Measurements from ENCODE around the gene COL4A6.
A peak's percentile ranks its signal among the peaks of the same experiment; 100 is the strongest.

The COL4A6 gene

GRCh38 chrX:108453841-108454240 lies 15.6 kb upstream of the COL4A6 start:
- Histone ChIP-seq H3K4me2 (ENCODE audit: insufficient read depth, low read length, poor library complexity, severe bottlenecking) (no peak overlapping the region), H3K14ac (ENCODE audit: low read length) (no peak overlapping the region), H4K91ac (ENCODE audit: low read depth, low read length, poor library complexity) (no peak overlapping the region), H2BK15ac (ENCODE audit: low read length) (no peak overlapping the region), H3K27ac (replicated peaks; ENCODE audit: low read length) (no peak overlapping the region), H3K79me1 (ENCODE audit: low read depth, low read length) (no peaks in the 10 kb centered on the region), H2AFZ (ENCODE audit: low read length) (no peak overlapping the region), H3K23ac (ENCODE audit: low read depth, low read length, poor library complexity) (no peak overlapping the region), H2BK12ac (ENCODE audit: low read length) (no peak overlapping the region), H2BK120ac (ENCODE audit: low read depth, low read length) (no peak overlapping the region), H3K9me3 (replicated peaks in 1 of 2; ENCODE audit: control insufficient read depth in 2 of 2, insufficient read depth in 1 of 2, low read depth in 1 of 2, low read length in 2 of 2) (no peaks in the 10 kb centered on the region), H3K9ac (ENCODE audit: low read depth, low read length, poor library complexity) (no peak overlapping the region), H3K18ac (ENCODE audit: low read length) (no peak overlapping the region), H4K8ac (ENCODE audit: low read depth, low read length) (no peak overlapping the region), H3K4me3 (ENCODE audit: low read length in 2 of 2) (no peak overlapping the region), H3K27me3 (ENCODE audit: control insufficient read depth in 3 of 3, insufficient read depth in 3 of 3, low read depth in 1 of 3, low read length in 3 of 3) (no peaks in the 10 kb centered on the region), H3K4ac (ENCODE audit: low read length) (no peak overlapping the region), H2BK5ac (ENCODE audit: low read length) (no peak overlapping the region), H2AK5ac (ENCODE audit: low read depth, low read length) (no peak overlapping the region), H3K4me1 (ENCODE audit: control insufficient read depth in 2 of 2, insufficient read depth in 1 of 2, low read depth in 1 of 2, low read length in 2 of 2) (no peaks in the 10 kb centered on the region), H3K36me3 (replicated peaks in 1 of 2; ENCODE audit: control insufficient read depth in 2 of 2, insufficient read depth in 2 of 2, low read length in 2 of 2) (no peaks in the 10 kb centered on the region)
- WGBS, 2 donors (ENCODE audit: extremely low coverage in 2 of 2, insufficient read length in 2 of 2, insufficient replicate concordance in 1 of 2), result no CpG with 5 or more reads among the region's 3 CpGs
- no peak for DNase-seq (ENCODE audit: low spot score)

GRCh38 chrX:108447303-108447702 lies 9.1 kb upstream of the COL4A6 start:
- H2BK5ac ChIP-seq (ENCODE audit: low read length), result no peak overlapping the region
- WGBS, 2 donors (ENCODE audit: extremely low coverage in 2 of 2, insufficient read length in 2 of 2, insufficient replicate concordance in 1 of 2), result no CpG with 5 or more reads among the region's 2 CpGs

GRCh38 chrX:108442901-108443464 lies 4.8 kb upstream of the COL4A6 start:
- no peak overlapping the region for H2AFZ ChIP-seq (ENCODE audit: low read length)
- H3K9me3 ChIP-seq (replicated peaks in 1 of 2; ENCODE audit: control insufficient read depth in 2 of 2, insufficient read depth in 1 of 2, low read depth in 1 of 2, low read length in 2 of 2), result peaks cover 0 to 8% of the 10 kb centered on the region in 2 donors
- no peak overlapping the region for H3K4ac ChIP-seq (ENCODE audit: low read length)
- H2BK15ac ChIP-seq (ENCODE audit: low read length), result no peak overlapping the region
- no peak overlapping the region for H3K4me3 ChIP-seq (ENCODE audit: low read length in 2 of 2)
- no peaks in the 10 kb centered on the region for H3K4me1 ChIP-seq (ENCODE audit: control insufficient read depth in 2 of 2, insufficient read depth in 1 of 2, low read depth in 1 of 2, low read length in 2 of 2)
- H2BK12ac ChIP-seq (ENCODE audit: low read length), result no peak overlapping the region
- peaks cover 0 to 5% of the 10 kb centered on the region in 2 donors for H3K36me3 ChIP-seq (replicated peaks in 1 of 2; ENCODE audit: control insufficient read depth in 2 of 2, insufficient read depth in 2 of 2, low read length in 2 of 2)
- WGBS, 2 donors (ENCODE audit: extremely low coverage in 2 of 2, insufficient read length in 2 of 2, insufficient replicate concordance in 1 of 2), result no CpG with 5 or more reads among the region's 2 CpGs
- H2BK120ac ChIP-seq (ENCODE audit: low read depth, low read length), result no peak overlapping the region
- no peaks in the 10 kb centered on the region for H3K79me1 ChIP-seq (ENCODE audit: low read depth, low read length)
- no peaks in the 10 kb centered on the region for H3K27me3 ChIP-seq (ENCODE audit: control insufficient read depth in 3 of 3, insufficient read depth in 3 of 3, low read depth in 1 of 3, low read length in 3 of 3)
- no peak overlapping the region for H3K9ac ChIP-seq (ENCODE audit: low read depth, low read length, poor library complexity)
- no peak overlapping the region for H2AK5ac ChIP-seq (ENCODE audit: low read depth, low read length)
- no peak for DNase-seq (ENCODE audit: low spot score)
- H4K8ac ChIP-seq (ENCODE audit: low read depth, low read length), result no peak overlapping the region
- H3K4me2 ChIP-seq (ENCODE audit: insufficient read depth, low read length, poor library complexity, severe bottlenecking), result no peak overlapping the region
- no peak overlapping the region for H3K27ac ChIP-seq (replicated peaks; ENCODE audit: low read length)
- H3K18ac ChIP-seq (ENCODE audit: low read length), result no peak overlapping the region
- no peak overlapping the region for H3K14ac ChIP-seq (ENCODE audit: low read length)
- no peak overlapping the region for H3K23ac ChIP-seq (ENCODE audit: low read depth, low read length, poor library complexity)
- no peak overlapping the region for H2BK5ac ChIP-seq (ENCODE audit: low read length)
- no peak overlapping the region for H4K91ac ChIP-seq (ENCODE audit: low read depth, low read length, poor library complexity)

More at GRCh38 chrX:108447303-108447702, 9.1 kb upstream of the COL4A6 start:
- no peak overlapping the region for H3K18ac ChIP-seq (ENCODE audit: low read length)
- H2BK12ac ChIP-seq (ENCODE audit: low read length), result no peak overlapping the region
- no peak overlapping the region for H2AK5ac ChIP-seq (ENCODE audit: low read depth, low read length)
- no peak overlapping the region for H2AFZ ChIP-seq (ENCODE audit: low read length)
- H4K91ac ChIP-seq (ENCODE audit: low read depth, low read length, poor library complexity), result no peak overlapping the region
- no peak overlapping the region for H3K23ac ChIP-seq (ENCODE audit: low read depth, low read length, poor library complexity)
- no peaks in the 10 kb centered on the region for H3K27me3 ChIP-seq (ENCODE audit: control insufficient read depth in 3 of 3, insufficient read depth in 3 of 3, low read depth in 1 of 3, low read length in 3 of 3)
- H2BK15ac ChIP-seq (ENCODE audit: low read length), result no peak overlapping the region
- no peak for DNase-seq (ENCODE audit: low spot score)
- no peak overlapping the region for H3K4me3 ChIP-seq (ENCODE audit: low read length in 2 of 2)
- peaks cover 0 to 8% of the 10 kb centered on the region in 2 donors for H3K9me3 ChIP-seq (replicated peaks in 1 of 2; ENCODE audit: control insufficient read depth in 2 of 2, insufficient read depth in 1 of 2, low read depth in 1 of 2, low read length in 2 of 2)
- H3K14ac ChIP-seq (ENCODE audit: low read length), result no peak overlapping the region
- no peak overlapping the region for H3K4ac ChIP-seq (ENCODE audit: low read length)
- no peak overlapping the region for H3K4me2 ChIP-seq (ENCODE audit: insufficient read depth, low read length, poor library complexity, severe bottlenecking)
- no peak overlapping the region for H4K8ac ChIP-seq (ENCODE audit: low read depth, low read length)
- H3K9ac ChIP-seq (ENCODE audit: low read depth, low read length, poor library complexity), result no peak overlapping the region
- H3K4me1 ChIP-seq (ENCODE audit: control insufficient read depth in 2 of 2, insufficient read depth in 1 of 2, low read depth in 1 of 2, low read length in 2 of 2), result no peaks in the 10 kb centered on the region
- no peaks in the 10 kb centered on the region for H3K79me1 ChIP-seq (ENCODE audit: low read depth, low read length)
- H2BK120ac ChIP-seq (ENCODE audit: low read depth, low read length), result no peak overlapping the region
- H3K36me3 ChIP-seq (replicated peaks in 1 of 2; ENCODE audit: control insufficient read depth in 2 of 2, insufficient read depth in 2 of 2, low read length in 2 of 2), result peaks cover 0 to 5% of the 10 kb centered on the region in 2 donors
- no peak overlapping the region for H3K27ac ChIP-seq (replicated peaks; ENCODE audit: low read length)

- no peak overlapping the region for H3K4ac ChIP-seq (ENCODE audit: low read length)
- H3K4me1 ChIP-seq (ENCODE audit: control insufficient read depth in 2 of 2, insufficient read depth in 1 of 2, low read depth in 1 of 2, low read length in 2 of 2), result peaks cover 0 to 3% of the 10 kb centered on the region in 2 donors
- WGBS, 2 donors (ENCODE audit: extremely low coverage in 2 of 2, insufficient read length in 2 of 2, insufficient replicate concordance in 1 of 2), result no CpG with 5 or more reads among the region's 25 CpGs
- H3K27me3 ChIP-seq (ENCODE audit: control insufficient read depth in 3 of 3, insufficient read depth in 3 of 3, low read depth in 1 of 3, low read length in 3 of 3), result no peaks in the 10 kb centered on the region
- no peak overlapping the region for H3K14ac ChIP-seq (ENCODE audit: low read length)
- peaks cover 0 to 5% of the 10 kb centered on the region in 2 donors for H3K36me3 ChIP-seq (replicated peaks in 1 of 2; ENCODE audit: control insufficient read depth in 2 of 2, insufficient read depth in 2 of 2, low read length in 2 of 2)
- no peaks in the 10 kb centered on the region for H3K79me1 ChIP-seq (ENCODE audit: low read depth, low read length)
- H2BK12ac ChIP-seq (ENCODE audit: low read length), result no peak overlapping the region
- H4K8ac ChIP-seq (ENCODE audit: low read depth, low read length), result no peak overlapping the region
- no peak overlapping the region for H3K23ac ChIP-seq (ENCODE audit: low read depth, low read length, poor library complexity)
- H2BK15ac ChIP-seq (ENCODE audit: low read length), result no peak overlapping the region
- no peak overlapping the region for H2AK5ac ChIP-seq (ENCODE audit: low read depth, low read length)
- peaks cover 0 to 5% of the 10 kb centered on the region in 2 donors for H3K9me3 ChIP-seq (replicated peaks in 1 of 2; ENCODE audit: control insufficient read depth in 2 of 2, insufficient read depth in 1 of 2, low read depth in 1 of 2, low read length in 2 of 2)
- H2BK120ac ChIP-seq (ENCODE audit: low read depth, low read length), result no peak overlapping the region
- peak overlapping the region; percentile 82 for H3K27ac ChIP-seq (replicated peaks; ENCODE audit: low read length)
- H2BK5ac ChIP-seq (ENCODE audit: low read length), result no peak overlapping the region
- H4K91ac ChIP-seq (ENCODE audit: low read depth, low read length, poor library complexity), result no peak overlapping the region
- peak overlapping the region; percentile 91 for H2AFZ ChIP-seq (ENCODE audit: low read length)
- DNase-seq (ENCODE audit: low spot score), result no peak
- H3K18ac ChIP-seq (ENCODE audit: low read length), result peak overlapping the region; percentile 64
- peak overlapping the region; percentile 62 to 90 for H3K4me3 ChIP-seq (ENCODE audit: low read length in 2 of 2)
- H3K9ac ChIP-seq (ENCODE audit: low read depth, low read length, poor library complexity), result no peak overlapping the region
- H3K4me2 ChIP-seq (ENCODE audit: insufficient read depth, low read length, poor library complexity, severe bottlenecking), result peak overlapping the region; percentile 28
Observed at GRCh38 chrX:108439961-108440696, 1.9 kb upstream of the COL4A6 start.

All from neuronal stem cell (in vitro differentiated cells).